ENCODE measurements around the gene ATG5.

ATG5 gene

GRCh38 chr6:106136845-106137244 is 188.7 kb downstream of the ATG5 start:
- TF ChIP-seq CTCF (IDR thresholded peaks at IDR 0.05) = no peak
- TF ChIP-seq ZFX (IDR thresholded peaks at IDR 0.05; ENCODE audit: borderline replicate concordance) = no peak
- H3K27ac ChIP-seq = no peak overlapping the region

- TF ChIP-seq CTCF (IDR thresholded peaks at IDR 0.05) (no peak), ZFX (IDR thresholded peaks at IDR 0.05; ENCODE audit: borderline replicate concordance) (no peak)
- no peak overlapping the region for H3K27ac ChIP-seq
Observed at GRCh38 chr6:106135911-106136571, 189.5 kb downstream of the ATG5 start.

GRCh38 chr6:106134906-106135634 is 190.5 kb downstream of the ATG5 start:
- no peak overlapping the region for H3K27ac ChIP-seq

More at GRCh38 chr6:106134906-106135634, 190.5 kb downstream of the ATG5 start:
- TF ChIP-seq CTCF (IDR thresholded peaks at IDR 0.05) (no peak), ZFX (IDR thresholded peaks at IDR 0.05; ENCODE audit: borderline replicate concordance) (no peak)
